HAP-1 (cell line): Measurements from ENCODE around the gene ASB2.

ENCODE experiments used
- DNase-seq, 2 experiments: peaks; one replicate each; pipeline ENCODE4 v3.0.0-alpha.2; 2016 to 2020; ENCODE audit warnings: low spot score in 2 of 2
- H3K27me3 ChIP-seq: fragments of 250-450 bp; sonication (Bioruptor Pico); 2 replicates; pipeline ENCODE4 v1.5.1; 2020; ENCODE audit warnings: low read depth, mild to moderate bottlenecking, moderate library complexity
- H3K36me3 ChIP-seq: fragments of 250-450 bp; sonication (Bioruptor Pico); replicated peaks from 2 replicates; pipeline ENCODE4 v1.5.1; 2020; ENCODE audit warnings: mild to moderate bottlenecking
- H3K4me1 ChIP-seq: fragments of 250-450 bp; sonication (Bioruptor Pico); 2 replicates; pipeline ENCODE4 v1.5.1; 2020; ENCODE audit warnings: mild to moderate bottlenecking
- H3K4me3 ChIP-seq: fragments of 250-450 bp; sonication (Bioruptor Pico); 2 replicates; pipeline ENCODE4 v1.5.1; 2020; ENCODE audit warnings: mild to moderate bottlenecking, moderate library complexity
- H3K9me3 ChIP-seq: fragments of 250-450 bp; sonication (Bioruptor Pico); 2 replicates; pipeline ENCODE4 v1.5.1; 2020; ENCODE audit warnings: mild to moderate bottlenecking, moderate library complexity
- in situ Hi-C: fragments of 300-500 bp; cut with MboI; formaldehyde crosslinking; loops from 3 replicates; pipeline ENCODE4 v1.14.3; 2020; ENCODE audit warnings: low sequenced_read_pairs, inconsistent platforms, mixed read lengths

Gene ASB2, protein sequence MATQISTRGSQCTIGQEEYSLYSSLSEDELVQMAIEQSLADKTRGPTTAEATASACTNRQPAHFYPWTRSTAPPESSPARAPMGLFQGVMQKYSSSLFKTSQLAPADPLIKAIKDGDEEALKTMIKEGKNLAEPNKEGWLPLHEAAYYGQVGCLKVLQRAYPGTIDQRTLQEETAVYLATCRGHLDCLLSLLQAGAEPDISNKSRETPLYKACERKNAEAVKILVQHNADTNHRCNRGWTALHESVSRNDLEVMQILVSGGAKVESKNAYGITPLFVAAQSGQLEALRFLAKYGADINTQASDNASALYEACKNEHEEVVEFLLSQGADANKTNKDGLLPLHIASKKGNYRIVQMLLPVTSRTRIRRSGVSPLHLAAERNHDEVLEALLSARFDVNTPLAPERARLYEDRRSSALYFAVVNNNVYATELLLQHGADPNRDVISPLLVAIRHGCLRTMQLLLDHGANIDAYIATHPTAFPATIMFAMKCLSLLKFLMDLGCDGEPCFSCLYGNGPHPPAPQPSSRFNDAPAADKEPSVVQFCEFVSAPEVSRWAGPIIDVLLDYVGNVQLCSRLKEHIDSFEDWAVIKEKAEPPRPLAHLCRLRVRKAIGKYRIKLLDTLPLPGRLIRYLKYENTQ

DNA sequence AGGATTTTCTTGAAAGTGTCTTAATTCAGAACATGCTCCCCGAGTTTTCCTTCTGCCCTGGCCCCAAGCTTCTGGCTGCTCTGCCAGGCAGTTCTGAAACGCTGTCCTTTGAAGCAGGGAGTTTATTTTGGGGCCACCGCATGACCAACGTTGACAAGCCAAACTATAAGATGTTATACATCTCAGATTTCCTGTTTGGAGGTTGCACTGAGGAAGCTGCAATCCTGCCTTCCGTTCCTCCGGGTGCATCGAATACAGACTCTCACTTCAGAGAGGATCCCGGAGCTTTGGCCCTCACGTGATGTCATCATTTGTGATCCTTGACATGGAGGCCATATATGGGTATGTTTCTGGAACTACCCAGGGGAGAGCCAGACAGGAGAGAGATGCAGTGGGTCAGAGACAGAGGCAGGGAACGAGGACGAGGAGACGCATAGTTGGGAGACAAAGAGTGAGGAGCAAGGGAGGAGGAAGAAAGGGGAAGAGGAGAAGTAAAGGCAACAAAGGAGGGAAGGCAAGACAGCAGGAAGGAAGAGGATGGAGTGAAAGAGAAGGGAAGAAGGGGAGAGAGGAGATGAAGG, at the start of gene ASB2:
ASB2 (minus strand) TSS at position 94 of the 581 bp plus-strand sequence. CDS start 12,031 bp downstream, outside the sequence.
- no peak for DNase-seq
- in situ Hi-C loops = no loop called here
- H3K9me3 ChIP-seq = no peaks in the 10 kb centered on the region
- H3K36me3 ChIP-seq = no peaks in the 10 kb centered on the region
- H3K4me1 ChIP-seq = peaks cover 8% of the 10 kb centered on the region
- H3K4me3 ChIP-seq = no peak within 1 kb of the TSS
- no peaks in the 10 kb centered on the region for H3K27me3 ChIP-seq

DNA sequence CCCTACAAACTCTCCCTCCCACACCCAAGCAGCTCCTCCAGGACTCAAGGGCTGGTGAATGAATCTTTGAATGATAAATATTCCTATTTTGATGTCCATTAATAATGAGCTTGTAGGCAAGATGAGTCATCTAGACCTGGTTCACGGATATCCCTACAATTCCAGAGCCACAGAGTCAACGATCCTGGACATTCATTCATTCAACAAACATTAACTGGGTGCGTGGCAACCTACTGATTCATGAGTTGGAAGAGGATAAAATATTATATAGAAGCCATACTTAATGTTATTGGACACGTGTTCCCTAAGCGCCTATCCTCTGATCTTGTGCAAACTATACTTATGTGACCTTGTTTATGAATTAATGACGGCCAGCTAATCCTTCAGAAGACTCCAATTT, 49.4 kb upstream of the ASB2 start:
- in situ Hi-C loops = no loop called here
- peak overlapping the region; percentile 34 for H3K4me3 ChIP-seq

DNA sequence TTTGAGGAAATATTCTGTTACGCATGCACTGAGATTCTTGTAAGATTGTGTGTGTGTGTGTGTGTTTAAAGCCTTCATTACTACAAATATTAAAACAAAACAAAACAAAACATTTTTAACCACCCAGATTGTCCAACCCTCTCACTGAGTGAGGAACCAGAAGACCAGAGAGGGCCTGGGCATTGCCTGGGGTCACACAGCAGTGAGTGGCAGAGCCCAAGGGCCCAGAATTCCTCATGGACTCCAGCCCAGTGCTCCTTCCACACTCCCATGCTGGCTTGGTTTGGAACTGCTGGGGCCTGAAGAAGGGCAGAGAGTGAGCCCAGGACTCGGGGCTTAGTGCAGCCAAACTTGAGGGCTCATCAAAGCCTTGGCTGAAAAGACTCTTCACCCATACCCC, 48.2 kb upstream of the ASB2 start:
- H3K27me3 ChIP-seq = no peaks in the 10 kb centered on the region
- in situ Hi-C loops = no loop called here
- no peak overlapping the region for H3K4me3 ChIP-seq
- H3K9me3 ChIP-seq = no peaks in the 10 kb centered on the region
- H3K36me3 ChIP-seq = no peaks in the 10 kb centered on the region
- H3K4me1 ChIP-seq = peaks cover 2% of the 10 kb centered on the region; the same call in 1 of the 2 replicates
- no peak for DNase-seq

More for the DNA sequence above, 49.4 kb upstream of the ASB2 start:
- Histone ChIP-seq H3K4me1 (peaks cover 2% of the 10 kb centered on the region; the same call in 1 of the 2 replicates), H3K9me3 (no peaks in the 10 kb centered on the region), H3K36me3 (no peaks in the 10 kb centered on the region), H3K27me3 (no peaks in the 10 kb centered on the region)
- no peak for DNase-seq

DNA sequence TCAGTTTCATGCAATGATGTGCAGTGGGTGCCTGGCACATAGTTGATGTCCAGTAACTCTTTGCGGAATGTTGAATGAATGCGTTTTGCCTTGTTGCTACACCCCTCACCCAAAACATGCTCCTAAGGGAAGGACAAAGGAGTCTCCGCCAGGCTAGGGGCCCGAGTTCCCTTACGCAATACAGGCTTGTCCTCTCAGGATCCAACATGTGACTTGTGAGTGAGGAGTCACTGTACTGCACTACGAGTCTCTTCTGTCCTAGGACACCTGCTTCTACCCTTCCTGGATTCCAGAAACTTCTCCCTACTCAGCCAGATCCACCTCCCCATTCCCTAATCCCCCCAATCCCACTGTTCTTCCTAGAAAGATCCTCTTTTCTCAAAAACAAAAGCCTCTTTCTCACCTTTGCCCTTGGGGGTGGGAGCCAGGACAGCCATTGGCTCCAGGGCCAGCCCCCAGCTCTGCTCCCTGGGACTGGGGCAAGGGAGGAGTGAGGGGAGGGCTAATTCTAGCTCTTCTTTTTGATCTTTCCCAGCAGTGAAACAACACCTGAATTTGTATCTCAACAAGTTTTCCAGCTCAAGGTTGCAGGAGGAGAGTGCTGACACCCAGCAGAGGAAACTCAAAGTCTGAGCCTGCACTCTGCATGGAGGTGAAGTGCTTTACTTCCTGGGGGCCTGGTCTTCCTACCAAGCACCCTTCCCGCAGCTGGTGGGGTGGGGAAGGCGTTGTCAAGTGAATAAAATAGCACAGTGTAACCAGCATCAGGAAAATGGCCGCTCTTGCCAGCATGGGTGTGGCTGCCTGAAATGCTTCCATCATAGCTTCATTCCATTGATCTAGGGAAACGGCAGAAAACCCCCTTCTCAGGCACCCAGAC, 46.4 kb upstream of the ASB2 start:
- Histone ChIP-seq H3K36me3 (no peaks in the 10 kb centered on the region), H3K4me3 (no peak overlapping the region), H3K27me3 (no peaks in the 10 kb centered on the region), H3K4me1 (peaks cover 2% of the 10 kb centered on the region; the same call in 1 of the 2 replicates), H3K9me3 (no peaks in the 10 kb centered on the region)
- in situ Hi-C loops = no loop called here
- no peak for DNase-seq

DNA sequence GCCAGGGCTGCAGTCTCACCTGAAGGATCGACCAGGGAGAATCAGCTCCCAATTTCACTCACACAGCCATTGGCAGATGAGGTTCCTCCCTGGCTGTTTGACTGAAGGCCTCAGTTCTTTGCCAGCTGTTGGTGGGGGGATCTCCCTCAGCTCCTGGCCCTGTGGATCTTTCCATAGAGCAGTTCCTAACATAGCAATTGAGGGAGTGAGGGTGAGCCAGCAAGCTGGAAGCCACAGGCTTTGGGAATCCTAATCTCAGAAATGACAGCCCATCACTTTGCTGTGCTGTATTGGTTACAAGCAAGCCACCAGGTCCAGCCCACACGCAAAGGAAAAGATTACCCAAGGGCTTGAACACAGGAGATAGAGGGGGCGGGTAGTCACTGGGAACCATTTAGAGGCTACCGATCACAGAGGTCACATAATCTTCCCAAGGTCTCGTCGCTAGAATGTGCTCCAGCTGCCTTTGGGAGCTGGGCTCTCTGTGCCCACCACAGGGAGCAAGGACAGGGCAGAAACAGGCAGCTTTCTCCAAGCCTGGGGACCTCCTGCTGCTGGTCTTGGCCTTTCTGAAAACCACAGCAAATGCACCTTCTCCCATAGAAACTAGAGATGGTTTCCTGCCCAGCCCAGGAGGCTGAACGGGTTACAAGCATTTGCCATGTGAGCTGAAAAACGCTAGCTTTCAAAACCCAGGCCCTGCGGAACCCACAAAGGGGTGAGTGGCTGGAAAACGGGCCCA, 45.2 kb upstream of the ASB2 start:
- Histone ChIP-seq H3K36me3 (no peaks in the 10 kb centered on the region), H3K4me3 (no peak overlapping the region), H3K27me3 (no peaks in the 10 kb centered on the region), H3K9me3 (no peaks in the 10 kb centered on the region), H3K4me1 (peaks cover 2% of the 10 kb centered on the region; the same call in 1 of the 2 replicates)
- in situ Hi-C loops = no loop called here
- DNase-seq = no peak

DNA sequence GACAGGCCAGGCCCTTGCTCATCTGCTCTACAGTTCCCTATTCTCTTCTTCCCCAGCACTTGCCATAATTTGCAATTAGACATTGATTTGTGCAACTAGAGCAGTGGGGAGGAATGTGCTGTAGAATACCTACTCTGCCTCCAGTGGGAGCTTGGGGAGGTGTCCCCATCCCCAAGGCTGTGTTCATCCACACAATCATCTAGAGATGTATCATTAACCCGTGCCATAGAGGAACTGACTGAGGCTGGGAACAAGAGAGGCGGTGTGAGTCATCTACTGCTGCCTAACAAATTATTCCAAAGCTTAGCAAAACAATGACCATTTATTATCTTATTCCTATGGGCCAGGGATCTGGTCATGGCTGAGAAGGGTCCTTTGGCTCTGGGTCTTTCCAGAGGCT, 44.6 kb upstream of the ASB2 start:
- no peaks in the 10 kb centered on the region for H3K36me3 ChIP-seq
- in situ Hi-C loops = no loop called here
- H3K27me3 ChIP-seq = no peaks in the 10 kb centered on the region
- peaks cover 2% of the 10 kb centered on the region; the same call in 1 of the 2 replicates for H3K4me1 ChIP-seq
- DNase-seq = no peak
- H3K4me3 ChIP-seq = no peak overlapping the region
- no peaks in the 10 kb centered on the region for H3K9me3 ChIP-seq

DNA sequence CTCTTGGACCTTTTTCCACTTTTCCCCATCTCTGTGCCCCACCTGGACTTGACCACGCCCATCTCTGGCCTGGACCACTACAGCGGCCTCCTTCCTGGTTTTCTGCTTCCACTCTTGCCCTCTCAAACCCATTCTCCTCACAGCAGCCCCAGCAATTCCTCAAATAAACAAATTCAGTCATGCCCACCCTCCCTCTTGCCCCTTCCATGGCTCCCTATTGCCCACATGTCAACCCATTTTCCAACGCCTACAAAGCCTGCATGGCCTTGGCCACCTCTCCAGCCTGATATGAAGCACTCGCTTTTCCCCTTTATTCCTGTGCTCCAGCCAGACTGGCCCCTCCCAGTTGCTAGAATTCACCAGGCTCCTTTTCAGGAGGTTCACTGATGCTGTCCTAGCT, 43.9 kb upstream of the ASB2 start:
- 0 out of 2 replicates have a peak, but pooled peaks cover 2% of the 10 kb centered on the region for H3K4me1 ChIP-seq
- in situ Hi-C loops = no loop called here
- H3K27me3 ChIP-seq = peaks cover 1% of the 10 kb centered on the region; the same call in 1 of the 2 replicates
- no peaks in the 10 kb centered on the region for H3K36me3 ChIP-seq
- no peak overlapping the region for H3K4me3 ChIP-seq
- no peak for DNase-seq
- H3K9me3 ChIP-seq = no peaks in the 10 kb centered on the region

DNA sequence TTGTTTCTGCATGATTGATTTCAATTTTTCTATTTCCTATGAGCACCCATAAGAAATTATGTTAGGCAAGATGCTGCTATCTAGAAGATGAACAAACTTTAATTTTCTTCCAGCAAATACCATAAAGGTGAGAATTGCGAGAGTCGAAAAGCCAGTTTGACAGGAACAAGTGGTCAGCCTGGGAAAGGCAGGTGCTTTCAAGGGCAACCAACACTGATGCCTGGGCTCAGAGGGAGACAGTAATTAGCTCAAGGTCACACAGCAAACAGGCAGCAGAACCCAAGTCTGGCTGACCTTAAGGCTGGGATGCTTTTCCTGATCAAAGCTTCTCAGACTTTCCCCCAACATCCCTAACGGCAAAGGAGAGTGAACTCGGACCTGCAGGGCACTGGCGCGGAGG, 43.0 kb upstream of the ASB2 start:
- no peaks in the 10 kb centered on the region for H3K9me3 ChIP-seq
- no peak overlapping the region for H3K4me3 ChIP-seq
- peaks cover 2% of the 10 kb centered on the region; the same call in 1 of the 2 replicates for H3K27me3 ChIP-seq
- no peak for DNase-seq
- in situ Hi-C loops = no loop called here
- 0 out of 2 replicates have a peak, but pooled peaks cover 2% of the 10 kb centered on the region for H3K4me1 ChIP-seq
- H3K36me3 ChIP-seq = no peaks in the 10 kb centered on the region

DNA sequence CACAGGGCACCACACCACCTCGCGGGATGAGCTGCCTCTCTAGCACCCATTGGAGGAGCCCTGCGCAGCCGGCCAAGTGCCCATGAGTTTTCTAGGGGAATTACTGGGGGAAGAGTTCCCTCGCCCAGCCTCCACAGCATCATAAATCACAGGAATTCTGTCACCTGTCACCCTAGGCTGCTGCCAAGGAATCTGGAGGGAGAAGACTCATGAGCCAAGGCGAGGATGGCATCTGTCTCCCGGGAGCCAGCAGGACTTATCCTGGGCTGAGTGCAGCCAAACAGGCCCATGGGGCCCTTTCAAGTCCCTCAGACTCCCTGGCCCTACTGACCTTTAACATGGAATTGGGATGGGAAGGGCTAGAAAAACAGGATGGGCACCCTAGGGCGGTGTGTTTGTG, 41.9 kb upstream of the ASB2 start:
- peaks cover 2% of the 10 kb centered on the region; the same call in 1 of the 2 replicates for H3K27me3 ChIP-seq
- DNase-seq = no peak
- no peaks in the 10 kb centered on the region for H3K36me3 ChIP-seq

DNA sequence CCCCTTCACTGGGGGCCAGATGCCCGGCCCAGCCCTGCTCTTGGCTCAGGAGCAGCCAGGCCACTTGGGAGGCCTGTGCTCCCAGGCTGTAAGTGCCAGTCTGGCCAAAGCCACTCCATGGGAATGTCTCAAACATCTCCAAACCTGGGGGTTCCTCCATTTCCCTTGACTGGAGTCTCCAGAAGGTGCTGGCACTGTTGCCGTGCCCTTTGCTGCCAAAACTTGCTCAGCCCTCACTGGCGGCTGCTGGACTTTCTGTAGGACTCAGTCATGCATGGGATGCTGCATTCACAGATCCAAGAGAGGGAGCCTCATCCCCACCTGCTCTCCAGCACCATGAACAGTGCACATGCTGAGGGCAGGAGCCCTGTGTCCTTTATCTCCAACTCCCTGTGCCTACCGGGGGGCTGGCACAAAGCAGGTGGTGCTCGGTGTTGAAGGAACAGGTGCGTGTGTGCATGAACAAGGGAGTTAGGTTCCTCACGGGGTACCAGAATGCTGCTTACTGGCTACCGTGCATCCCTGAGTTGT, 40.1 kb upstream of the ASB2 start:
- DNase-seq = no peak
- in situ Hi-C loops = no loop called here
- no peaks in the 10 kb centered on the region for H3K36me3 ChIP-seq
- H3K27me3 ChIP-seq = peaks cover 2% of the 10 kb centered on the region; the same call in 1 of the 2 replicates
- H3K4me3 ChIP-seq = no peak overlapping the region
- H3K4me1 ChIP-seq = no peaks in the 10 kb centered on the region
- no peaks in the 10 kb centered on the region for H3K9me3 ChIP-seq

More for the DNA sequence above, 41.9 kb upstream of the ASB2 start:
- Histone ChIP-seq H3K4me1 (0 out of 2 replicates have a peak, but pooled peaks cover 2% of the 10 kb centered on the region), H3K9me3 (no peaks in the 10 kb centered on the region), H3K4me3 (no peak overlapping the region)
- in situ Hi-C loops = no loop called here

DNA sequence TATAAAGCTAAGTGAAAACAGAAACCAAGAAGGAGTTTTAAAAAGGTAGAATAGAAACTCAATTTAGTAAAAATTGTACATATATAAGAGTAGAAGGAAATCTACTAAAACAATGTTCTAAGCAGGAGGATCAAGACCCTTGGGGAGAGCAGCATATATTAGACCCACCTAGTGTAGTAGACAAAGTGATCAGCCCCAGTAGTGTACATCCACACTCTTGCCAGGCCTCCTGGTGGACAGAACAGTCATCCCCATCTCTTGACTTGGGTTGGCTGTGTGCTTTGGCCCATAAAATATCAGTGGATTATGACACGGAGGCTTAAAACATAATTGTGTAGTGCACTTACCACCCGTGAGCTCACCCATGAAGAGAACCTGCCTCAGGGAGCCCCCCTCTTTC, 38.9 kb upstream of the ASB2 start:
- H3K4me3 ChIP-seq = no peak overlapping the region
- in situ Hi-C loops = no loop called here
- H3K27me3 ChIP-seq = peaks cover 2% of the 10 kb centered on the region; the same call in 1 of the 2 replicates
- no peaks in the 10 kb centered on the region for H3K9me3 ChIP-seq
- no peaks in the 10 kb centered on the region for H3K4me1 ChIP-seq
- DNase-seq = no peak
- H3K36me3 ChIP-seq = no peaks in the 10 kb centered on the region

DNA sequence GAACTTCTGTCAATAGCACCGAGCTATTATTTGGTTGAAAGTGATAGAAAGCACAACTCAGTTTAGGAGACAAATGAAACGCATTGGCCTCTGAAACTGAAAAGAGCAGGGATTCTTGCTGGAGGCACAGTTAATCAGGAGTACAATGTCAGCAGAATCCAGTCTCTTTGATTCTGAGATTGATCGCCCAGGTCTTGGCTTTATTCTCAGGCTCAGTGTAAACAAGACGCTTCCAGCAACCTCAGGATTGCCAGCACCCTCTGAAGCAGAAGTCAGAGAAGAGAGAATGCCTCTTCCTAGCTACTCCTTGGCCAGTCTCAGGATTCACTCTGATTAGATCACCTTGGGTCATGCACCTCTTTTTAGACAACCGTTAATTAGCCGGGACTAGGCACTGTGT, 38.0 kb upstream of the ASB2 start:
- no peak for DNase-seq
- H3K4me1 ChIP-seq = no peaks in the 10 kb centered on the region
- H3K9me3 ChIP-seq = no peaks in the 10 kb centered on the region
- no peak overlapping the region for H3K4me3 ChIP-seq
- no peaks in the 10 kb centered on the region for H3K36me3 ChIP-seq
- H3K27me3 ChIP-seq = peaks cover 2% of the 10 kb centered on the region; the same call in 1 of the 2 replicates
- in situ Hi-C loops = no loop called here
